Measurements from ENCODE around the gene MESD. TPM values are rescaled to one million over a fixed set of nuclear protein-coding genes. Genes with fewer than 3 reads are reported as not detected.

Gene MESD
- total and polyA plus RNA-seq, 4 experiments from 2014 or later, result 32.2 to 44.6 (median 39.5) TPM

GRCh38 chr15:81014446-81015093, 25.0 kb upstream of the MESD start:
- H3K27me3 Mint-ChIP-seq, result no peaks in the 10 kb centered on the region
- H3K4me1 Mint-ChIP-seq, result peaks cover 7 to 22% (median 15%) of the 10 kb centered on the region in 4 donors
- ChIA-PET POLR2A (ENCODE audit: partially characterized antibody) (no interaction called here), CTCF (ENCODE audit: partially characterized antibody) (interaction anchor here (1.1 to 3.4 kb wide), 3 partner anchors 33 to 252 kb away, joined by 3 to 10 read pairs (median 3); no protein-coding TSS in a partner anchor)
- no peaks in the 10 kb centered on the region for H3K27me3 ChIP-seq (ENCODE audit: insufficient read depth, low read length)
- no peaks in the 10 kb centered on the region for H3K4me1 ChIP-seq (ENCODE audit: insufficient read depth, low read length)
- H3K9me3 ChIP-seq (ENCODE audit: control insufficient read depth in 1 of 2, low read length in 2 of 2), result no peaks in the 10 kb centered on the region
- no peak overlapping the region for H3K27ac ChIP-seq (ENCODE audit: low read depth, low read length)
- H3K36me3 ChIP-seq (ENCODE audit: insufficient read depth, low read length), result no peaks in the 10 kb centered on the region
- intact Hi-C loops (cut with micrococcal nuclease), result no loop called here
- no peaks in the 10 kb centered on the region for H3K9me3 Mint-ChIP-seq
- H3K36me3 Mint-ChIP-seq, result peaks cover 3 to 5% of the 10 kb centered on the region in 2 donors
- peak overlapping the region in 1 of 7 donors; percentile 48 for H3K27ac Mint-ChIP-seq
- H3K4me3 ChIP-seq (ENCODE audit: low read length in 2 of 2), result no peak overlapping the region
- DNase-seq, result no peak
- H3K4me3 Mint-ChIP-seq, result no peak overlapping the region

GRCh38 chr15:81013396-81013929, 23.8 kb upstream of the MESD start:
- Mint-ChIP-seq H3K9me3 (no peaks in the 10 kb centered on the region), H3K36me3 (peaks cover 3 to 5% of the 10 kb centered on the region in 2 donors), H3K27me3 (no peaks in the 10 kb centered on the region), H3K4me1 (peaks cover 15 to 33% (median 21%) of the 10 kb centered on the region in 4 donors), H3K27ac (peak overlapping the region in 1 of 7 donors; percentile 51), H3K4me3 (no peak overlapping the region)
- H3K9me3 ChIP-seq (ENCODE audit: control insufficient read depth in 1 of 2, low read length in 2 of 2), result no peaks in the 10 kb centered on the region
- intact Hi-C loops (cut with micrococcal nuclease), result no loop called here
- H3K27ac ChIP-seq (ENCODE audit: low read depth, low read length), result no peak overlapping the region
- H3K36me3 ChIP-seq (ENCODE audit: insufficient read depth, low read length), result no peaks in the 10 kb centered on the region
- H3K27me3 ChIP-seq (ENCODE audit: insufficient read depth, low read length), result no peaks in the 10 kb centered on the region
- H3K4me3 ChIP-seq (ENCODE audit: low read length in 2 of 2), result no peak overlapping the region
- no peak for DNase-seq
- CTCF ChIA-PET (ENCODE audit: partially characterized antibody), result interaction anchor here (3.4 kb wide), 1 partner anchor 253 kb away, joined by 10 read pairs; no protein-coding TSS in a partner anchor
- POLR2A ChIA-PET (ENCODE audit: partially characterized antibody), result no interaction called here
- H3K4me1 ChIP-seq (ENCODE audit: insufficient read depth, low read length), result no peaks in the 10 kb centered on the region

GRCh38 chr15:81012588-81012987, 23.0 kb upstream of the MESD start:
- H3K9me3 ChIP-seq (ENCODE audit: control insufficient read depth in 1 of 2, low read length in 2 of 2), result no peaks in the 10 kb centered on the region
- peaks cover 5% of the 10 kb centered on the region in 2 donors for H3K36me3 Mint-ChIP-seq
- no peaks in the 10 kb centered on the region for H3K27me3 Mint-ChIP-seq
- no peaks in the 10 kb centered on the region for H3K27me3 ChIP-seq (ENCODE audit: insufficient read depth, low read length)
- H3K27ac ChIP-seq (ENCODE audit: low read depth, low read length), result no peak overlapping the region
- H3K4me1 Mint-ChIP-seq, result peaks cover 17 to 39% (median 27%) of the 10 kb centered on the region in 4 donors
- peaks cover 8% of the 10 kb centered on the region for H3K4me1 ChIP-seq (ENCODE audit: insufficient read depth, low read length)
- peak overlapping the region in 1 of 7 donors; percentile 21 for H3K27ac Mint-ChIP-seq
- POLR2A ChIA-PET (ENCODE audit: partially characterized antibody), result no interaction called here
- H3K4me3 ChIP-seq (ENCODE audit: low read length in 2 of 2), result no peak overlapping the region
- intact Hi-C loops (cut with micrococcal nuclease), result no loop called here
- H3K9me3 Mint-ChIP-seq, result no peaks in the 10 kb centered on the region
- DNase-seq, result no peak
- no peaks in the 10 kb centered on the region for H3K36me3 ChIP-seq (ENCODE audit: insufficient read depth, low read length)
- CTCF ChIA-PET (ENCODE audit: partially characterized antibody), result interaction anchor here (3.4 kb wide), 1 partner anchor 254 kb away, joined by 10 read pairs; no protein-coding TSS in a partner anchor
- no peak overlapping the region for H3K4me3 Mint-ChIP-seq

- peaks cover 20 to 46% (median 34%) of the 10 kb centered on the region in 4 donors for H3K4me1 Mint-ChIP-seq
- no peaks in the 10 kb centered on the region for H3K27me3 ChIP-seq (ENCODE audit: insufficient read depth, low read length)
- DNase-seq, result no peak
- no peaks in the 10 kb centered on the region for H3K9me3 ChIP-seq (ENCODE audit: control insufficient read depth in 1 of 2, low read length in 2 of 2)
- H3K27ac ChIP-seq (ENCODE audit: low read depth, low read length), result no peak overlapping the region
- no peak overlapping the region for H3K27ac Mint-ChIP-seq
- H3K36me3 Mint-ChIP-seq, result peaks cover 5% of the 10 kb centered on the region in 2 donors
- intact Hi-C loops (cut with micrococcal nuclease), result no loop called here
- ChIA-PET CTCF (ENCODE audit: partially characterized antibody) (interaction anchor here (3.4 kb wide), 1 partner anchor 255 kb away, joined by 10 read pairs; no protein-coding TSS in a partner anchor), POLR2A (ENCODE audit: partially characterized antibody) (no interaction called here)
- no peaks in the 10 kb centered on the region for H3K36me3 ChIP-seq (ENCODE audit: insufficient read depth, low read length)
- no peaks in the 10 kb centered on the region for H3K27me3 Mint-ChIP-seq
- H3K4me3 Mint-ChIP-seq, result no peak overlapping the region
- H3K4me3 ChIP-seq (ENCODE audit: low read length in 2 of 2), result no peak overlapping the region
- H3K4me1 ChIP-seq (ENCODE audit: insufficient read depth, low read length), result peaks cover 12% of the 10 kb centered on the region
- H3K9me3 Mint-ChIP-seq, result no peaks in the 10 kb centered on the region
Measured at GRCh38 chr15:81011593-81011992, 22.0 kb upstream of the MESD start.

- H3K4me1 Mint-ChIP-seq, result peaks cover 25 to 60% (median 41%) of the 10 kb centered on the region in 4 donors
- peak overlapping the region in 2 of 7 donors; percentile 41 to 77 for H3K27ac Mint-ChIP-seq
- Histone ChIP-seq H3K27ac (ENCODE audit: low read depth, low read length) (no peak overlapping the region), H3K9me3 (ENCODE audit: control insufficient read depth in 1 of 2, low read length in 2 of 2) (no peaks in the 10 kb centered on the region), H3K27me3 (ENCODE audit: insufficient read depth, low read length) (no peaks in the 10 kb centered on the region), H3K4me1 (ENCODE audit: insufficient read depth, low read length) (peaks cover 12% of the 10 kb centered on the region), H3K36me3 (ENCODE audit: insufficient read depth, low read length) (no peaks in the 10 kb centered on the region), H3K4me3 (ENCODE audit: low read length in 2 of 2) (no peak overlapping the region)
- ChIA-PET CTCF (ENCODE audit: partially characterized antibody) (interaction anchor here (1.1 kb wide), 1 partner anchor 256 kb away, joined by 3 read pairs; no protein-coding TSS in a partner anchor), POLR2A (ENCODE audit: partially characterized antibody) (no interaction called here)
- intact Hi-C loops (cut with micrococcal nuclease), result no loop called here
- no peaks in the 10 kb centered on the region for H3K9me3 Mint-ChIP-seq
- no peak for DNase-seq
- no peak overlapping the region for H3K4me3 Mint-ChIP-seq
- no peaks in the 10 kb centered on the region for H3K27me3 Mint-ChIP-seq
- peaks cover 5 to 8% of the 10 kb centered on the region in 2 donors for H3K36me3 Mint-ChIP-seq
Measured at GRCh38 chr15:81010086-81010485, 20.5 kb upstream of the MESD start.

GRCh38 chr15:81008312-81008711, 18.7 kb upstream of the MESD start:
- POLR2A ChIA-PET (ENCODE audit: partially characterized antibody), result interaction anchor here (1.1 to 1.2 kb wide), 3 partner anchors 10 to 297 kb away, joined by 3 to 4 read pairs (median 3); no protein-coding TSS in a partner anchor
- peaks cover 40 to 71% (median 54%) of the 10 kb centered on the region in 4 donors for H3K4me1 Mint-ChIP-seq
- peak overlapping the region in 4 of 7 donors; percentile 13 to 48 (median 38) for H3K27ac Mint-ChIP-seq

More at GRCh38 chr15:81008312-81008711, 18.7 kb upstream of the MESD start:
- peaks cover 7 to 21% of the 10 kb centered on the region in 2 donors for H3K36me3 Mint-ChIP-seq
- Histone ChIP-seq H3K27ac (ENCODE audit: low read depth, low read length) (no peak overlapping the region), H3K9me3 (ENCODE audit: control insufficient read depth in 1 of 2, low read length in 2 of 2) (no peaks in the 10 kb centered on the region), H3K4me1 (ENCODE audit: insufficient read depth, low read length) (peaks cover 30% of the 10 kb centered on the region), H3K36me3 (ENCODE audit: insufficient read depth, low read length) (peaks cover 7% of the 10 kb centered on the region), H3K4me3 (ENCODE audit: low read length in 2 of 2) (no peak overlapping the region), H3K27me3 (ENCODE audit: insufficient read depth, low read length) (no peaks in the 10 kb centered on the region)
- no peaks in the 10 kb centered on the region for H3K9me3 Mint-ChIP-seq
- no peaks in the 10 kb centered on the region for H3K27me3 Mint-ChIP-seq
- peak overlapping the region in 1 of 8 donors; percentile 20 for H3K4me3 Mint-ChIP-seq
- intact Hi-C loops (cut with micrococcal nuclease), result loop anchor here (10.0 kb wide), 1 partner anchor 286 kb away; no protein-coding TSS in a partner anchor
- no peak for DNase-seq
- CTCF ChIA-PET (ENCODE audit: partially characterized antibody), result interaction anchor here (2.0 kb wide), 1 partner anchor 258 kb away, joined by 11 read pairs; no protein-coding TSS in a partner anchor
